Bronchial epithelial cell (primary cell): ENCODE data around the gene NMT1. TPM values are rescaled to one million over a fixed set of nuclear protein-coding genes. Genes with fewer than 3 reads are reported as not detected.
A peak's percentile ranks its signal among the peaks of the same experiment; 100 is the strongest.

Experiments used
- DNase-seq: peaks from one replicate; pipeline ENCODE4 v3.0.0-alpha.2; 2010; ENCODE audit warnings: low read depth
- FAIRE-seq: peaks from 2 replicates; lab custom pipeline; 2011; peaks lifted over from hg19 to GRCh38; lab: Jason Lieb, UNC
- H3K27me3 ChIP-seq: 2 replicates; pipeline ENCODE4 v1.5.1; 2011; ENCODE audit warnings: low read length; ENCODE audit not compliant: control insufficient read depth, insufficient read depth
- H3K36me3 ChIP-seq: 2 replicates; pipeline ENCODE4 v1.5.1; 2011; ENCODE audit warnings: low read length; ENCODE audit not compliant: control insufficient read depth, insufficient read depth
- H3K4me3 ChIP-seq: 2 replicates; pipeline ENCODE4 v1.5.1; 2011; ENCODE audit warnings: mild to moderate bottlenecking, low read depth, low read length, control low read depth
- CTCF ChIP-seq: IDR thresholded peaks from 2 replicates; pipeline ENCODE4 v1.5.1; 2011; ENCODE audit warnings: mild to moderate bottlenecking, moderate library complexity, low read length, control low read depth, inconsistent platforms; ENCODE audit not compliant: insufficient read depth, severe bottlenecking
- total RNA-seq: library from RNA; depleted of rRNA; stranded (reverse); fragments of >200 nt; gene quantifications from 2 replicates; pipeline ENCODE4 v1.2.1, GENCODE V29; 2014

NMT1 gene
- total RNA-seq, 1 donor from 2014 or later, result 54.2 TPM

- Histone ChIP-seq H3K36me3 (peaks cover 3% of the 10 kb centered on the region), H3K27me3 (no peaks in the 10 kb centered on the region), H3K4me3 (peak overlapping the region; percentile 39)
- DNase-seq, result no peak
- TF ChIP-seq CTCF, result no peak
- no peak for FAIRE-seq
These were observed 42.6 kb upstream of the NMT1 start for GRCh38 chr17:45018514-45018847.

- H3K27me3 ChIP-seq, result no peaks in the 10 kb centered on the region
- peak; percentile 41 for TF ChIP-seq CTCF
- FAIRE-seq (no peak), DNase-seq (no peak)
- H3K4me3 ChIP-seq, result peak overlapping the region; percentile 39
- peaks cover 3% of the 10 kb centered on the region for H3K36me3 ChIP-seq
These were observed 42.0 kb upstream of the NMT1 start for GRCh38 chr17:45018848-45019711.

- peaks cover 7% of the 10 kb centered on the region for H3K36me3 ChIP-seq
- H3K27me3 ChIP-seq, result no peaks in the 10 kb centered on the region
- no peak for FAIRE-seq
- no peak for TF ChIP-seq CTCF
- DNase-seq, result no peak
- H3K4me3 ChIP-seq, result no peak overlapping the region
These were observed 40.6 kb upstream of the NMT1 start for GRCh38 chr17:45020354-45021138.

- FAIRE-seq (no peak), DNase-seq (no peak)
- TF ChIP-seq CTCF, result peak; percentile 78
- H3K36me3 ChIP-seq, result peaks cover 7% of the 10 kb centered on the region
- no peaks in the 10 kb centered on the region for H3K27me3 ChIP-seq
- peak overlapping the region; percentile 15 for H3K4me3 ChIP-seq
These were observed 39.4 kb upstream of the NMT1 start for GRCh38 chr17:45021607-45022287.

- Histone ChIP-seq H3K36me3 (peaks cover 9% of the 10 kb centered on the region), H3K27me3 (no peaks in the 10 kb centered on the region), H3K4me3 (no peak overlapping the region)
- FAIRE-seq, result no peak
- no peak for TF ChIP-seq CTCF
- DNase-seq, result no peak
These were observed 38.8 kb upstream of the NMT1 start for GRCh38 chr17:45022288-45022648.
